Measurements from ENCODE around the gene PPARG. TPM values are rescaled to one million over a fixed set of nuclear protein-coding genes. Genes with fewer than 3 reads are reported as not detected.

Gene PPARG
- total RNA-seq, 1 experiment from 2014 or later, result 0.79 TPM

DNA sequence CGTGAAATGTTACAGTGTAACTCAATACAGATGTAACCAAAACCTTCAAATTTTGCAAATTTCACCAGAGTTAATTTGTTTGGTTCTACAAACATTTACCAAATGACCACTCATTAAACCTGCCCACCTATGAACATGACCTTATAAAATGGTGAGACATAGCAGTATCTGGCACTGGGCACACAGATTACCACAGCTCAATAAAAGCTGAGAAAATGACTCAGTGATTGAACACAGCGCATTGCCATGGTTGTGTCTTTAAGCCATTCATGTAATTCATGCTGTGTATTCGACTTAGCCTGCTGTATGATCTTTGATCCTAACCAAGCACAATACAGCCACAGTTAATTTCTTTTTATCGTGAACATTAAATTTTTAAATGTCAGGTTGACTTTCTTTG lies 11.3 kb downstream of the PPARG start (continued):
- TF ChIP-seq, protein P1, sequence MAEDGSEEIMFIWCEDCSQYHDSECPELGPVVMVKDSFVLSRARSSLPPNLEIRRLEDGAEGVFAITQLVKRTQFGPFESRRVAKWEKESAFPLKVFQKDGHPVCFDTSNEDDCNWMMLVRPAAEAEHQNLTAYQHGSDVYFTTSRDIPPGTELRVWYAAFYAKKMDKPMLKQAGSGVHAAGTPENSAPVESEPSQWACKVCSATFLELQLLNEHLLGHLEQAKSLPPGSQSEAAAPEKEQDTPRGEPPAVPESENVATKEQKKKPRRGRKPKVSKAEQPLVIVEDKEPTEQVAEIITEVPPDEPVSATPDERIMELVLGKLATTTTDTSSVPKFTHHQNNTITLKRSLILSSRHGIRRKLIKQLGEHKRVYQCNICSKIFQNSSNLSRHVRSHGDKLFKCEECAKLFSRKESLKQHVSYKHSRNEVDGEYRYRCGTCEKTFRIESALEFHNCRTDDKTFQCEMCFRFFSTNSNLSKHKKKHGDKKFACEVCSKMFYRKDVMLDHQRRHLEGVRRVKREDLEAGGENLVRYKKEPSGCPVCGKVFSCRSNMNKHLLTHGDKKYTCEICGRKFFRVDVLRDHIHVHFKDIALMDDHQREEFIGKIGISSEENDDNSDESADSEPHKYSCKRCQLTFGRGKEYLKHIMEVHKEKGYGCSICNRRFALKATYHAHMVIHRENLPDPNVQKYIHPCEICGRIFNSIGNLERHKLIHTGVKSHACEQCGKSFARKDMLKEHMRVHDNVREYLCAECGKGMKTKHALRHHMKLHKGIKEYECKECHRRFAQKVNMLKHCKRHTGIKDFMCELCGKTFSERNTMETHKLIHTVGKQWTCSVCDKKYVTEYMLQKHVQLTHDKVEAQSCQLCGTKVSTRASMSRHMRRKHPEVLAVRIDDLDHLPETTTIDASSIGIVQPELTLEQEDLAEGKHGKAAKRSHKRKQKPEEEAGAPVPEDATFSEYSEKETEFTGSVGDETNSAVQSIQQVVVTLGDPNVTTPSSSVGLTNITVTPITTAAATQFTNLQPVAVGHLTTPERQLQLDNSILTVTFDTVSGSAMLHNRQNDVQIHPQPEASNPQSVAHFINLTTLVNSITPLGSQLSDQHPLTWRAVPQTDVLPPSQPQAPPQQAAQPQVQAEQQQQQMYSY (CRISPR knock-in tag; IDR thresholded peaks at IDR 0.05), result no peak

DNA sequence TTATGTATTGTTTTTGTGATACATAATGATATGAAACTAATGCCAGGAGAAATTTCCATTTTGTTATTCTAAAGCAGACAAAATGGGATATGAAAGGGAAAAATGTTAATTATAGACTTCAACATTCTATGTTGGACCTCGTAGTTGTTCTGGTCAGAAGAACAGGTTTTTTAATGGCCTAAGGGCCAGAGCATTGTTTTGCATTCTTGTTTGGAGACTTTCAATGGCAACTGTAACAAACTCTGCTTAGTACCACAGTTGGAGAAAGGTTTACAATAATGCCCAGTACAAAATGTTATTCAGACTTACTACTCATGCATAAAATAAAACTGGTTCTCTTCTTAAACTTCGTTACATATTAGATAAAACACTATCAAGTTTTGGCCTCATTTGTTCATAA lies 12.2 kb downstream of the PPARG start:
- TF ChIP-seq ZNF416 (CRISPR knock-in tag; IDR thresholded peaks at IDR 0.05), result no peak
- TF ChIP-seq TP53 (CRISPR knock-in tag; IDR thresholded peaks at IDR 0.05), result no peak
- TF ChIP-seq, protein P2, sequence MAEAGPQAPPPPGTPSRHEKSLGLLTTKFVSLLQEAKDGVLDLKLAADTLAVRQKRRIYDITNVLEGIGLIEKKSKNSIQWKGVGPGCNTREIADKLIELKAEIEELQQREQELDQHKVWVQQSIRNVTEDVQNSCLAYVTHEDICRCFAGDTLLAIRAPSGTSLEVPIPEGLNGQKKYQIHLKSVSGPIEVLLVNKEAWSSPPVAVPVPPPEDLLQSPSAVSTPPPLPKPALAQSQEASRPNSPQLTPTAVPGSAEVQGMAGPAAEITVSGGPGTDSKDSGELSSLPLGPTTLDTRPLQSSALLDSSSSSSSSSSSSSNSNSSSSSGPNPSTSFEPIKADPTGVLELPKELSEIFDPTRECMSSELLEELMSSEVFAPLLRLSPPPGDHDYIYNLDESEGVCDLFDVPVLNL (CRISPR knock-in tag; IDR thresholded peaks at IDR 0.05; ENCODE audit: borderline replicate concordance, low read depth), result no peak
- no peak for TF ChIP-seq TCF7 (CRISPR knock-in tag; IDR thresholded peaks at IDR 0.05; ENCODE audit: low read depth)
- TF ChIP-seq, protein P3, sequence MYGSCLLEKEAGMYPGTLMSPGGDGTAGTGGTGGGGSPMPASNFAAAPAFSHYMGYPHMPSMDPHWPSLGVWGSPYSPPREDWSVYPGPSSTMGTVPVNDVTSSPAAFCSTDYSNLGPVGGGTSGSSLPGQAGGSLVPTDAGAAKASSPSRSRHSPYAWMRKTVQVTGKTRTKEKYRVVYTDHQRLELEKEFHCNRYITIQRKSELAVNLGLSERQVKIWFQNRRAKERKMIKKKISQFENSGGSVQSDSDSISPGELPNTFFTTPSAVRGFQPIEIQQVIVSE (CRISPR knock-in tag; IDR thresholded peaks at IDR 0.05; ENCODE audit: borderline replicate concordance), result no peak
- TF ChIP-seq TEAD4 (CRISPR knock-in tag; IDR thresholded peaks at IDR 0.05), result no peak
- no peak for TF ChIP-seq GABPB1 (CRISPR knock-in tag; IDR thresholded peaks at IDR 0.05)
- no peak for TF ChIP-seq EMX1 (CRISPR knock-in tag; IDR thresholded peaks at IDR 0.05)
- no peak for TF ChIP-seq SMAD4 (CRISPR knock-in tag; IDR thresholded peaks at IDR 0.05)
- TF ChIP-seq CBFB (CRISPR knock-in tag; IDR thresholded peaks at IDR 0.05; ENCODE audit: low read depth), result no peak
- TF ChIP-seq ZNF396 (CRISPR knock-in tag; IDR thresholded peaks at IDR 0.05; ENCODE audit: borderline replicate concordance), result no peak
- TF ChIP-seq, protein P4, sequence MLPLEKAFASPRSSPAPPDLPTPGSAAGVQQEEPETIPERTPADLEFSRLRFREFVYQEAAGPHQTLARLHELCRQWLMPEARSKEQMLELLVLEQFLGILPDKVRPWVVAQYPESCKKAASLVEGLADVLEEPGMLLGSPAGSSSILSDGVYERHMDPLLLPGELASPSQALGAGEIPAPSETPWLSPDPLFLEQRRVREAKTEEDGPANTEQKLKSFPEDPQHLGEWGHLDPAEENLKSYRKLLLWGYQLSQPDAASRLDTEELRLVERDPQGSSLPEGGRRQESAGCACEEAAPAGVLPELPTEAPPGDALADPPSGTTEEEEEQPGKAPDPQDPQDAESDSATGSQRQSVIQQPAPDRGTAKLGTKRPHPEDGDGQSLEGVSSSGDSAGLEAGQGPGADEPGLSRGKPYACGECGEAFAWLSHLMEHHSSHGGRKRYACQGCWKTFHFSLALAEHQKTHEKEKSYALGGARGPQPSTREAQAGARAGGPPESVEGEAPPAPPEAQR (CRISPR knock-in tag; IDR thresholded peaks at IDR 0.05), result no peak
- TF ChIP-seq HMGA2 (CRISPR knock-in tag; IDR thresholded peaks at IDR 0.05), result no peak
- TF ChIP-seq ELF4 (CRISPR knock-in tag; IDR thresholded peaks at IDR 0.05; ENCODE audit: low read depth), result no peak
- TF ChIP-seq, protein P5, sequence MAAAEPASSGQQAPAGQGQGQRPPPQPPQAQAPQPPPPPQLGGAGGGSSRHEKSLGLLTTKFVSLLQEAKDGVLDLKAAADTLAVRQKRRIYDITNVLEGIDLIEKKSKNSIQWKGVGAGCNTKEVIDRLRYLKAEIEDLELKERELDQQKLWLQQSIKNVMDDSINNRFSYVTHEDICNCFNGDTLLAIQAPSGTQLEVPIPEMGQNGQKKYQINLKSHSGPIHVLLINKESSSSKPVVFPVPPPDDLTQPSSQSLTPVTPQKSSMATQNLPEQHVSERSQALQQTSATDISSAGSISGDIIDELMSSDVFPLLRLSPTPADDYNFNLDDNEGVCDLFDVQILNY (CRISPR knock-in tag; IDR thresholded peaks at IDR 0.05), result no peak

DNA sequence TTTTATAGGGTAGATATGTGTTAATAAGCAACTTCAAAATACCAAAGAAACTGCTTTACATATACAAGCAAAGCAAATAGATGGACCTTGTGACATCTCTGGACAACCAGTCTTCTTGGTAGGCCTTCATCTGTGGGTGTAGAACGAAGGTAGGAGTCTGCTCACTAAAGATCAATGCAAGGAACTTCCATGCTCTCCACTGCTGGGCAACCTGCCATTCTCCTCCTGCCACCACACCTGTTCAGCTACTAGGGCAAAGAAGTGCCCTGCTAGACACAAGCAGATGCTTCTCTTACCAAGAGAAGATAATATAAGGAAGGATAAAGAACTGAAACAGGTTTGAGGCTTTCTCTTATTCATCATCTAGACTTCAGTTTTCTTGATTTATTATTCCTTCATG lies 12.6 kb downstream of the PPARG start:
- DNase-seq (ENCODE audit: low spot score), result no peak
- Mint-ChIP-seq H3K27ac (no peak overlapping the region), H3K4me3 (no peak overlapping the region), H3K9me3 (no peaks in the 10 kb centered on the region), H3K27me3 (ENCODE audit: low read depth) (no peaks in the 10 kb centered on the region), H3K4me1 (no peaks in the 10 kb centered on the region), H3K36me3 (no peaks in the 10 kb centered on the region)
- POLR2A ChIA-PET, result no interaction called here
- TF ChIP-seq FOXP1 (CRISPR knock-in tag; IDR thresholded peaks at IDR 0.05; ENCODE audit: borderline replicate concordance) (no peak), TEAD4 (CRISPR knock-in tag; IDR thresholded peaks at IDR 0.05) (no peak), CREM (CRISPR knock-in tag; IDR thresholded peaks at IDR 0.05) (no peak), ATF1 (CRISPR knock-in tag; IDR thresholded peaks at IDR 0.05) (no peak)
- TF ChIP-seq, protein P1 (CRISPR knock-in tag; IDR thresholded peaks at IDR 0.05), result no peak
- CTCF ChIA-PET, result no interaction called here
- ATAC-seq, result no peak

More for the DNA sequence above, 12.2 kb downstream of the PPARG start:
- H3K36me3 Mint-ChIP-seq, result no peaks in the 10 kb centered on the region
- ChIA-PET CTCF (no interaction called here), POLR2A (no interaction called here)
- no peaks in the 10 kb centered on the region for H3K9me3 Mint-ChIP-seq
- no peaks in the 10 kb centered on the region for H3K27me3 Mint-ChIP-seq (ENCODE audit: low read depth)
- H3K4me3 Mint-ChIP-seq, result no peak overlapping the region
- ATAC-seq (no peak), DNase-seq (ENCODE audit: low spot score) (no peak)
- H3K4me1 Mint-ChIP-seq, result no peaks in the 10 kb centered on the region
- H3K27ac Mint-ChIP-seq, result no peak overlapping the region
